Endothelial cell of umbilical vein (primary cell): ENCODE results near the gene C1orf198. TPM values are rescaled to one million over a fixed set of nuclear protein-coding genes. Genes with fewer than 3 reads are reported as not detected.

Experiments used
- BruUV-seq: library from RNA; stranded (reverse); fragments of 400-500 nt; replicated peaks from 2 replicates; lab custom pipeline; 2021; lab: Mats Ljungman, UMichigan
- CTCF ChIA-PET: fragments of 300-600, 350-600 bp; sonication (Branson Sonifier 250); formaldehyde crosslinking; loops from one replicate; lab custom pipeline; 2021; ENCODE audit warnings: antibody characterized with exemption, inconsistent platforms; lab: Charles Lee
- POLR2A ChIA-PET: fragments of 300-600, 350-600 bp; sonication (Branson Sonifier 250); formaldehyde crosslinking; loops from one replicate; lab custom pipeline; 2021; ENCODE audit warnings: antibody characterized with exemption, inconsistent platforms; lab: Charles Lee
- DNase-seq: peaks from one replicate; pipeline ENCODE4 v3.0.0-alpha.2; 2011; ENCODE audit warnings: low read depth, low spot score
- FAIRE-seq: peaks from 2 replicates; lab custom pipeline; 2011; peaks lifted over from hg19 to GRCh38; lab: Jason Lieb, UNC
- H2AFZ ChIP-seq: 2 replicates; pipeline ENCODE4 v1.6.0; 2012; ENCODE audit warnings: low read depth, low read length, control low read depth, inconsistent platforms
- H3K27ac ChIP-seq: 2 replicates; pipeline ENCODE4 v1.5.1; 2011; ENCODE audit warnings: low read depth, mild to moderate bottlenecking, control low read depth, low read length, moderate library complexity; ENCODE audit not compliant: insufficient read depth
- H3K27me3 ChIP-seq, 2 experiments: 2 replicates each; pipeline versions ENCODE4 v1.6.0 to v1.6.1; 2011; ENCODE audit warnings: low read length in 2 of 2, mixed read lengths in 1 of 2; ENCODE audit not compliant: control insufficient read depth in 2 of 2, insufficient read depth in 2 of 2
- H3K36me3 ChIP-seq, 2 experiments: 2 replicates in 1 of 2; 3 replicates in 1 of 2; pipeline ENCODE4 v1.5.1; 2011; ENCODE audit warnings: low read length in 2 of 2, mild to moderate bottlenecking in 1 of 2, moderate library complexity in 1 of 2; ENCODE audit not compliant: control insufficient read depth in 2 of 2, insufficient read depth in 2 of 2; ENCODE audit errors: extremely low read depth in 1 of 2
- H3K4me1 ChIP-seq: 3 replicates; pipeline ENCODE4 v1.5.1; 2011; ENCODE audit warnings: mild to moderate bottlenecking, low read length; ENCODE audit not compliant: control insufficient read depth, insufficient read depth; ENCODE audit errors: extremely low read depth
- H3K4me2 ChIP-seq: 2 replicates; pipeline ENCODE4 v1.6.1; 2011; ENCODE audit warnings: low read length, control low read depth, mixed read lengths; ENCODE audit not compliant: insufficient read depth
- H3K4me3 ChIP-seq, 3 experiments: fragments of 200-600 bp in 1 of 3; sonication (generic), shearing (Covaris generic) in 1 of 3; replicated peaks in 1 of 3; 2 replicates each; pipeline ENCODE4 v1.5.1; 2011 to 2016; ENCODE audit warnings: control low read depth in 3 of 3, low read length in 3 of 3, mild to moderate bottlenecking in 2 of 3, inconsistent platforms in 1 of 3, low read depth in 1 of 3, moderate library complexity in 1 of 3; ENCODE audit not compliant: insufficient read depth in 1 of 3
- H3K79me2 ChIP-seq: 2 replicates; pipeline ENCODE4 v1.6.0; 2012; ENCODE audit warnings: low read length, inconsistent platforms; ENCODE audit not compliant: control insufficient read depth, insufficient read depth
- H3K9ac ChIP-seq: replicated peaks from 2 replicates; pipeline ENCODE3; 2011; ENCODE audit warnings: low read length, control low read depth; ENCODE audit not compliant: insufficient read depth; ENCODE audit errors: extremely low read depth
- H3K9me1 ChIP-seq: replicated peaks from 3 replicates; pipeline ENCODE4 v1.6.0; 2011; ENCODE audit warnings: mild to moderate bottlenecking, low read length; ENCODE audit not compliant: control insufficient read depth, insufficient read depth; ENCODE audit errors: extremely low read depth
- H3K9me3 ChIP-seq: replicated peaks from 2 replicates; pipeline ENCODE4 v1.5.1; 2012; ENCODE audit warnings: low read length, inconsistent platforms; ENCODE audit not compliant: control insufficient read depth, insufficient read depth
- H4K20me1 ChIP-seq: replicated peaks from 2 replicates; pipeline ENCODE3; 2011; ENCODE audit warnings: mild to moderate bottlenecking, low read length; ENCODE audit not compliant: control insufficient read depth, insufficient read depth; ENCODE audit errors: extremely low read depth
- EZH2 ChIP-seq: IDR thresholded peaks from 2 replicates; pipeline ENCODE4 v1.6.1; 2012; ENCODE audit warnings: borderline replicate concordance, low read depth, mild to moderate bottlenecking, moderate library complexity, low read length, inconsistent platforms; ENCODE audit not compliant: severe bottlenecking
- JUN ChIP-seq: IDR thresholded peaks from 2 replicates; pipeline ENCODE4 v1.6.1; 2011; ENCODE audit warnings: borderline replicate concordance, low read depth; ENCODE audit not compliant: insufficient read length, insufficient read depth
- MYC ChIP-seq: IDR thresholded peaks from one replicate; pipeline ENCODE4 v1.6.1; 2011; ENCODE audit warnings: mild to moderate bottlenecking, low read depth, low read length
- dilution Hi-C: fragments of 300-500 bp; cut with MboI; formaldehyde crosslinking; loops from one replicate; pipeline ENCODE4 v1.15.0; 2019; ENCODE audit warnings: low sequenced_read_pairs; ENCODE audit not compliant: extremely low pct_ligation_motif_present
- intact Hi-C: fragments of 100-400 bp; cut with micrococcal nuclease; formaldehyde crosslinking; loops from one replicate; pipeline ENCODE4 v1.10.0; 2022
- polyA plus RNA-seq, 4 experiments: library from polyadenylated mRNA; depleted of rRNA in 3 of 4; stranded (reverse) in 3 of 4; unstranded in 1 of 4; fragments of >200 nt; gene quantifications; 2 replicates each; pipeline versions ENCODE4 v1.2.1 to v1.2.3, GENCODE V29; 2011 to 2012; ENCODE audit warnings: missing spikeins in 1 of 4
- total RNA-seq: library from RNA; stranded (reverse); gene quantifications from 2 replicates; pipeline ENCODE4 v1.2.3, GENCODE V29; 2021
- TF ChIP-seq, protein P1 (sequence below): IDR thresholded peaks from 2 replicates; pipeline ENCODE4 v1.6.1; 2011; ENCODE audit not compliant: insufficient read depth, insufficient read length
- TF ChIP-seq, protein P2 (sequence below), 2 donors: IDR thresholded peaks; 1 replicate in 1 of 2; 2 replicates in 1 of 2; pipeline ENCODE4 v1.5.1; 2011; ENCODE audit warnings: low read length in 2 of 2, mild to moderate bottlenecking in 2 of 2, moderate library complexity in 2 of 2, control low read depth in 1 of 2, inconsistent platforms in 1 of 2, low read depth in 1 of 2; ENCODE audit not compliant: insufficient read depth in 1 of 2; ENCODE audit errors: extremely low read depth in 1 of 2

The C1orf198 gene
- total and polyA plus RNA-seq, 2 donors (not counting 3 experiments of a cell fraction or from before 2014, with no cell fraction given): 21.2 to 29.2 TPM

DNA sequence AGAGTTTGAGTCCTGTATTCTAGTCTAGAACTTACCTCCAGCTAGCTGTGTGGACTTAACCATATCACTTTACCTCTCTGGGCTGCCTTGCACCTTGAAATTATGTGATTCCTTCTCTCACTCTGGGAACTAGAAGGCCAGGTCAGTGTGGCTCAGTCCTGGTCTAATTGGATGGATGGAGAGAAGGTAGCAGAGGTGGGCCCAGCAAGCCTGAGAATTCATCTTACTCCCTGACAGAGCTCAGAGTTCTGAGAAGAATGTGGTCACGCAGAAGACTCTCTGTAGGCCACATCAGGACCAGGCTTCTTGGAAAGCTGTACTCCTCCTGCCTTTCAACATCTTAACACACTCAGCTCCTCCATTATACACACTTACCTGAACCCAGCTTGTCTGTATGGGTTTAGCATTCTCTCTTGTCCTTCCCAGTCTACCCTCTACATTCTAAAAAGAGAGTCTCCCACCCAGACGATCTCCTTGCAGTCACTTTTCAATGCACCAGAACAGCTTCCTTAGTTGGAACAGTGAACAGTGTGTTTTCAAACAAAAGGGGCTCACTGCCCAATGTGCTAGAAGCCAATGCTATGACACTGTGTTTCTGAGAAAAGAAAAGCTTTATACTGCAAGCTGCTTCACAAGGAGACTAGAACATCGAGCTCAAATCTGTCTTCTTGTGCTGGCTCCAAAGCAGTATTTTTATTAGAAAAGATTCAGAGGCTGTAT is 60.6 kb downstream of the C1orf198 start:
- no peak for DNase-seq
- TF ChIP-seq, protein P1, sequence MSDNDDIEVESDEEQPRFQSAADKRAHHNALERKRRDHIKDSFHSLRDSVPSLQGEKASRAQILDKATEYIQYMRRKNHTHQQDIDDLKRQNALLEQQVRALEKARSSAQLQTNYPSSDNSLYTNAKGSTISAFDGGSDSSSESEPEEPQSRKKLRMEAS: no peak
- no peak for TF ChIP-seq EZH2
- Histone ChIP-seq H3K9me1 (no peaks in the 10 kb centered on the region), H3K4me3 (no peak overlapping the region), H3K4me2 (no peak overlapping the region), H3K27me3 (no peaks in the 10 kb centered on the region), H3K79me2 (no peaks in the 10 kb centered on the region), H3K4me1 (no peaks in the 10 kb centered on the region), H3K27ac (no peak overlapping the region), H3K9ac (no peak overlapping the region), H3K36me3 (no peaks in the 10 kb centered on the region), H2AFZ (no peak overlapping the region), H4K20me1 (no peaks in the 10 kb centered on the region), H3K9me3 (no peaks in the 10 kb centered on the region)
- no TSS peak for BruUV-seq
- FAIRE-seq: no peak
- dilution Hi-C loops (no loop called here), intact Hi-C loops (no loop called here)
- ChIA-PET CTCF (interaction anchor here (1.0 kb wide), 1 partner anchor 9 kb away, joined by 4 read pairs; no protein-coding TSS in a partner anchor), POLR2A (no interaction called here)

DNA sequence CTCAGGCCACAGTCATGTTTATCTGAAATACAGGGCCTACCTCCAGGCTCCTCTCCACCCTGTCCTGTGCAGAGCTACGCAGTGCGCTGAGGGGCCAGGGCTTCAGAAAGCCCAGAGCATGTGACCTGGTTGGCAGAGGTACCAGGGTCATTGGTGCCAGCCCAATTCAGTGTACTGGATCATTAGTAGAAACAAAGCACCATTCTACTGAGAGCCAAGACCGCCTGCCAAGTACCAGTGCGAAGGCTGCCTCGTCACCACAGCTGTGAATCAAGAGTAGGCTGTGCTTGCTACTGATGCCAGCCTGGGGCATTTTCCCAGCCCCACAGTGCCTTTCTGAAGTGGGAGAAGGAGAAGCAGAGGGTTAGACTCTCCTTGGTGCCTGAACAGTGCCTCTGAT is 61.3 kb downstream of the C1orf198 start:
- intact Hi-C loops: no loop called here
- dilution Hi-C loops: no loop called here

More for the DNA sequence above, 61.3 kb downstream of the C1orf198 start:
- H3K79me2 ChIP-seq: no peaks in the 10 kb centered on the region
- no peak for TF ChIP-seq EZH2
- TF ChIP-seq, protein P1: no peak
- no peak for TF ChIP-seq MYC
- TF ChIP-seq, protein P2, sequence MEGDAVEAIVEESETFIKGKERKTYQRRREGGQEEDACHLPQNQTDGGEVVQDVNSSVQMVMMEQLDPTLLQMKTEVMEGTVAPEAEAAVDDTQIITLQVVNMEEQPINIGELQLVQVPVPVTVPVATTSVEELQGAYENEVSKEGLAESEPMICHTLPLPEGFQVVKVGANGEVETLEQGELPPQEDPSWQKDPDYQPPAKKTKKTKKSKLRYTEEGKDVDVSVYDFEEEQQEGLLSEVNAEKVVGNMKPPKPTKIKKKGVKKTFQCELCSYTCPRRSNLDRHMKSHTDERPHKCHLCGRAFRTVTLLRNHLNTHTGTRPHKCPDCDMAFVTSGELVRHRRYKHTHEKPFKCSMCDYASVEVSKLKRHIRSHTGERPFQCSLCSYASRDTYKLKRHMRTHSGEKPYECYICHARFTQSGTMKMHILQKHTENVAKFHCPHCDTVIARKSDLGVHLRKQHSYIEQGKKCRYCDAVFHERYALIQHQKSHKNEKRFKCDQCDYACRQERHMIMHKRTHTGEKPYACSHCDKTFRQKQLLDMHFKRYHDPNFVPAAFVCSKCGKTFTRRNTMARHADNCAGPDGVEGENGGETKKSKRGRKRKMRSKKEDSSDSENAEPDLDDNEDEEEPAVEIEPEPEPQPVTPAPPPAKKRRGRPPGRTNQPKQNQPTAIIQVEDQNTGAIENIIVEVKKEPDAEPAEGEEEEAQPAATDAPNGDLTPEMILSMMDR (IDR thresholded peaks at IDR 0.05; ENCODE audit: extremely low read depth in 1 of 2, insufficient read depth in 1 of 2, low read depth in 1 of 2, low read length in 2 of 2): no peak
- TF ChIP-seq JUN: no peak
- no peak overlapping the region for H3K4me2 ChIP-seq
- DNase-seq: no peak
- no peaks in the 10 kb centered on the region for H3K9me3 ChIP-seq
- H3K27ac ChIP-seq: no peak overlapping the region
- no peaks in the 10 kb centered on the region for H3K36me3 ChIP-seq
- H2AFZ ChIP-seq: no peak overlapping the region
- no peaks in the 10 kb centered on the region for H4K20me1 ChIP-seq
- no peaks in the 10 kb centered on the region for H3K4me1 ChIP-seq
- no peak for FAIRE-seq
- H3K9me1 ChIP-seq: no peaks in the 10 kb centered on the region
- ChIA-PET CTCF (no interaction called here), POLR2A (no interaction called here)
- no peaks in the 10 kb centered on the region for H3K27me3 ChIP-seq
- H3K9ac ChIP-seq: no peak overlapping the region
- H3K4me3 ChIP-seq: no peak overlapping the region
- no TSS peak for BruUV-seq
